Measurements from ENCODE around the gene SP9.

- TF ChIP-seq, protein P1, sequence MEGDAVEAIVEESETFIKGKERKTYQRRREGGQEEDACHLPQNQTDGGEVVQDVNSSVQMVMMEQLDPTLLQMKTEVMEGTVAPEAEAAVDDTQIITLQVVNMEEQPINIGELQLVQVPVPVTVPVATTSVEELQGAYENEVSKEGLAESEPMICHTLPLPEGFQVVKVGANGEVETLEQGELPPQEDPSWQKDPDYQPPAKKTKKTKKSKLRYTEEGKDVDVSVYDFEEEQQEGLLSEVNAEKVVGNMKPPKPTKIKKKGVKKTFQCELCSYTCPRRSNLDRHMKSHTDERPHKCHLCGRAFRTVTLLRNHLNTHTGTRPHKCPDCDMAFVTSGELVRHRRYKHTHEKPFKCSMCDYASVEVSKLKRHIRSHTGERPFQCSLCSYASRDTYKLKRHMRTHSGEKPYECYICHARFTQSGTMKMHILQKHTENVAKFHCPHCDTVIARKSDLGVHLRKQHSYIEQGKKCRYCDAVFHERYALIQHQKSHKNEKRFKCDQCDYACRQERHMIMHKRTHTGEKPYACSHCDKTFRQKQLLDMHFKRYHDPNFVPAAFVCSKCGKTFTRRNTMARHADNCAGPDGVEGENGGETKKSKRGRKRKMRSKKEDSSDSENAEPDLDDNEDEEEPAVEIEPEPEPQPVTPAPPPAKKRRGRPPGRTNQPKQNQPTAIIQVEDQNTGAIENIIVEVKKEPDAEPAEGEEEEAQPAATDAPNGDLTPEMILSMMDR (IDR thresholded peaks at IDR 0.05), result no peak
- TF ChIP-seq POLR2A (IDR thresholded peaks at IDR 0.05), result no peak
These were observed 28.2 kb downstream of the SP9 start for GRCh38 chr2:174362949-174363348.

All from testis (tissue), 2 donors.